NCI-H187 treated with DMSO at 0.1 percent for 48 hours (cell line): ENCODE results near the gene EGFLAM.

Experiments
- DNase-seq: peaks from one replicate; lab custom pipeline; 2025; lab: John Stamatoyannopoulos, UW

Gene EGFLAM

DNA sequence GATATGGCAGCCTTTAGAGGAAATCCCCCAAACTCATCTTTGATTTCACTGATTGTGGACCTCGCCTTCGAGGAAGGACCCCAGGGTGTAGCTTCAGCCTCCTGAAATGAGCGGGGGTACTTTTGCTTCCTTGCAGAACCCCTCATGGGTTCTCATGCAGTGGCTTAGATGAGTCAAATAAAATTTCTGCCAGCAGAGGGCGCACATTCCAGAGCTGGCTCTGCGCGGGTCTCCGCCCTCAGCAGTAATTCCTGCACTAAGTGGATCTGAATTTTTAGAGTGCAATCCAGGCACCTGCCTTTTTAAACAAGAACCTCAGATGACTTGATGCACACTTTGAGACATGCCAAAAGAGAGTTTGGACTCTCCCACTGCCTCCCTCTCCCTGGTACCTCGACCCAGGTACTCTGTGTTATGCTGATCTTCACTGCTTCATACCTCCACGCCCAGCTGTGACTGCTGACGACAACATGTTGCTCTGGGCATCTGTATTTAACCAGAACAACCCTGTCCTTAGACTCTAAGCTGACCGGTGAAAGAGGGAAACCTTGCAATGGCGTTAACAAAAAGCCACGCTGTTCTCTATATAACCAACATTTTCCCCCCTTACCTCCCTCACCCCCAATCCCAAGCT lies 7.3 kb downstream of the EGFLAM start:
- DNase-seq, result no peak

DNA sequence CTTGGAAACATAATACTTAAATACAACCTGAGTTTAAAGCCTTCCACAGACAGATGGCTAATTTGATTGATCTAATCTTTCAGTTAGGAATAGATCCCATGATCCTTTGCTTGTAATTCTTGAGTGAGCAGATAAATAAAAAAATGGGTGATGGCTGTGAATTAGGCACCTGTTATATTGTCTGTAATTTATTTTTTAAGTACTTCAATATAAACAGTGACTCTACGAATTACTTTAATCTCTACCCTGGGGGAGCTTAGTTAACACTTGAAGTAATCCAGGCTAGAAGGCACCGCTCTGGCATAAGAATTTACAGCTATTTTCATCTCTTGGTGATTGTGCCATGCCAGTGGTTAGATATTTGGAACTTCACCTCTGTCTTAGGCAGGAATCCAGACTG lies 9.0 kb downstream of the EGFLAM start:
- no peak for DNase-seq

DNA sequence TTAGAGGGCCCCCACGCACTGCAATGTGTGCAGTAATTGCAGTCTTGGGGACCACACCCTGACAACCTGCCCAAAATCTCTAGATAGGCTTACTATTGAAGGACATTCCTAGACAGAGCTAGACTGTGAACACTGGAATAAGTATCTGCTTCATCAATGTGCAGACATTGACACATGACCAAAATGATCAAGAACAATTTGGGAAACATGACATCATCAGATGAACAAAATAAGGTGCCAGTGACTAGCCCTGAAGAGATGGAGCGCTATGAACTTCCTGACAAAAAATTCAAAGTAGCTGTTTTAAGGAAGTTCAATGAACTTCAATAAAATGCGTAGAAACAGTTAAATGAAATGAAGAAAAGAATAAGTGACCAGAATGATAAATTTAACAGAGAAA lies 15.3 kb downstream of the EGFLAM start:
- DNase-seq, result no peak

DNA sequence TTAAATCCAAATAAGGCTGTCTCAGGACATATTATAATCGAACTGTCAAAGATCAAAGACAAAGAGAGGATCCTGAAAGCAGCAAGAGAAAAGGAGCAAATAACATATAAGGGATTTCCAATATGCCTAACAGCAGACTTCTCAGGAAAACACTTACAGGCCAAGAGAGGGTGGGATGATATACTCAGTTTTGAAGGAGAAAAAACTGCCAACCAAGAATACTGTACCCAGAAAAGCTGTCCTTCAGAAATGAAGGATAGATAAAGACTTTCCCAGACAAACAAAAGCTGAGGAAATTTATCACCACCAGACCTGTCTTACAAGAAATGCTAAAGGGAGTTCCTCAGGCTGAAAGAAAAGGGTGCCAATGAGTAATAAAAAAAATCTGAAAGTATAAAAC lies 16.0 kb downstream of the EGFLAM start:
- no peak for DNase-seq

DNA sequence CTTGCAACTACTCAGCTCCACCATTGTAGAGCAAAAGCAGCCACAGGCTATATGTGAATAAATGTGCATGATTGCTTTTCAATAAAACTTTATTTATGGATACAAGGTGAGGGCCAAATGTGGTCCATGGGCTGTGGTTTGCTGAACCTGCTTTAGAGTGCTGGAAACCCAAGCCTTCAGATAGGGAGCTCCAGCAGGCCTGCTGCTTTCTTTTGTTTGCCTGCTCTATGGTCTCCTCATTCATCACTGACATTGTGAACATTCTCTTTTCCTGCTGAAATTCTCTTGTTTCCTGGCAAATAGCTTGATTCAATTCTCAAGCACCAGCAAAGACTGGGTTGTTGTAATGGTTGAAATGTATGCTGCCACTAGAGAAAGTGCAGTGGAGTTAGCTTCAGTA lies 26.0 kb downstream of the EGFLAM start:
- DNase-seq, result no peak

DNA sequence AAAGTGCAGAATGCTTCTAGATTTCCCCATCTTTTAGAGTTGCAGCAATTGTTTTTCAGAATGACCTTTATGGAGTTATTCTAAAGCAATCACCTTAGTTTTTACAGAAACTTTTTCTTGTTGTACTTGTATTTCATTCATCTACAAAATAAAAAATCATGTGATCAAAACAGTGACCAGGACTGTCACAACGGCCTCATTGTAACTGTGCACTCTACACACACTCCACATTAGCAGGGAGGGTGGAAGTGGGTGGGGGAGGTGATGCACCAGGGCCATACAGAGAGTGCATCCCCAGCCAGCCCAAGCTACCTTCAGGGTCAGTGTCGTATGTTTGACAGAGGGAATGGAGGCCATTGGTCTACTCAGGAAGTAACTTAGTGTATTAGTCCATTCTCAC lies 26.9 kb downstream of the EGFLAM start:
- no peak for DNase-seq

DNA sequence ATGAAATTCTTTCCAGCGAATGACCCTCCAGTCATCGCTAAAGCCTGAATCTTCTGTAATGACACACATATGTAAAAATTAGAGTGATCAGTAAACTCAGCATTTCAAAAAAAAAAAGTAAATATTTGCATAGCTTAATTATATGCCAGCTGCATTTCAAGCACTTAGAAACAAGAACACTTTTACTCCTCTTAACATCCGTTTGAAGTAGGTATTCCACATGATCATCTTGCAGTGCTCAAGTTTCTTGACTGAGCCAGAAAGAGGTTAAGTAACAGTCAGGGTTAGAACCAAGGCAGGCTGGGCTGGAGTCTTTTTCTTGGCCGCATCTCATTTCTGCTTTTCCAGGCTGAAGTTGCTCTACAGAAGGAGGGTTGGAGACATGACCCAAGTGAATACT lies 27.6 kb downstream of the EGFLAM start:
- no peak for DNase-seq

DNA sequence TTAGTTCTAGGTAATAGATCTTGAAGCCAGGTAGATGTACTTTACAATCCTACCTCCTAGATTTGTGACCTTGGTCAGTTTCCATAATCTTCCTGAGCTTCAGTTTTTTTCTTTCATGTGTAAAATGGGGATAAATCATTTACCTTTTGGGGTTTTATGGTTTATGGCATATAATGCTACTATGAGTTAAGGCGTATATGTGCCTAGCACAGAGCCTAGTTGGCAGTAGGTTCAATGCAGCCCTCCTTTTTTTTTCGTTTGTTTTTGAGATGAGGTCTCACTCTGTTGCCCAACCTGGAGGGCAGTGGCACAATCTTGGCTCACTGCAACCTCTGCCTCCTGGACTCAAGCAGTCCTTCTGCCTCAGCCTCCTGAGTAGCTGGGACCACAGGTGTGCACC lies 28.8 kb downstream of the EGFLAM start:
- no peak for DNase-seq

DNA sequence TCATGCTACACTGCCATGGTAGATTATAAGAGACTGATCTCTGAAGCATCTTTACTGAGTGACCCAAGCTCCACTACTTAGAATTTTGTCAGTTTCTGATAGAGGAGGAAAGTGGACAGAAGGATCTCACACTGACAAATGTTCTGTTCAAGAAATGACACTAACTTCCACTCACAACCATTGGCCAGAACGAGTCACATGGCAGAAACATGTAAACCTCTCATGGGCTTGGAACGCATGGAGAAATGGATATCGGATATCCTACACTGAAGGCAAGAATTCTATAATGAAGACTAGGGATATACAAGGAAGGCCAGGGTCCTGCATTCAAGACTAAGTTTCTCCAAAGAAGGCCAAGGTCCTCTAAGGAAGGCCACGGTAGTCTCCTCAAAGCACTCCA lies 31.1 kb downstream of the EGFLAM start:
- DNase-seq, result no peak

DNA sequence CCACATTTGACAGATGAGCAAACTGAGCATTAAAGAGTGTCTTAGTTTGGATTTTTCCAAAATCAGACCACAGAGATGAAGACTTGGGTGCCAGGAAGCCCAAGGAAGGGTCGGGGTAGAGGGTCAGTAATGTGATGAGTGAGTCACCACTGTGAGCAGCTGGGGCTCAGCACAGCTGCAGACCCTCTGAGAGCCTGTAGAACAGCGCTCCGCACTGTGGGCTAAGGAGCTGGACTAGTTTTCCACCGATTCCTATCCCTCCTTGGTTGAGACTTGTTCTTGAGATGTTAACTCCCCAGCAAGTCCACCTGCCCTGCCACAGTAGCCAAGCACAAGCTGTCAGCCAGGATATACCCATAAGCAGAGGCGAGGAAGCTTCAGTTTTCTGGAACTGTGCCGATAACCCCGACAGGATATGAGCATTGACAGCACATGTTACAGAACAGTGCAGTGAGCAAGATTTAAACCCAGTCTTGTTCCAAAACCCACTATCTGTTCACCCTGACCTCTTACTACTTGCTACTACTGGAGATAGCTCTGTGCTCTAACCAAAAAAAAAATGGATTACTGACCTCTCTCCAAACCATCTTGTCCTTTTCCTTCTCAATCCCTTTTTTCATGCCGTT lies 31.8 kb downstream of the EGFLAM start:
- DNase-seq, result no peak

DNA sequence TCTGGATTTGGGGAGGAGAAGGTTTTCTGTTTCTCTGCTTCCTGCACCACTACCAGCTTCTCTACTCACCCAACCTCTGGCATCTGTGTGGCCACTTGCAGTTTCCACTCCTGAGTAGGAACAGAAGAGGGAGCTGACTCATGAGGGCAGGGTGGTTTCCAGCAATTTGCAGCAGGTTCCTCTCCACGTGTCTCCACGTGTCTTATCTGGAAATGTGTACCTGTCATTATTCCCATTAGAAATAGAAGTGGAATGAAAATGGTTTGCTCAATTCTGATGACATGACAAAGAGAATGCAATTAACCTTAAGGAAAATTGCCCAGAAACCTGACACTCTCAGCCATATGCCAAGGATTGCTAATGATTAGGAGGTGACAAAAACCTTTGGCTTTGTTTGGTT lies 33.0 kb downstream of the EGFLAM start:
- no peak for DNase-seq

DNA sequence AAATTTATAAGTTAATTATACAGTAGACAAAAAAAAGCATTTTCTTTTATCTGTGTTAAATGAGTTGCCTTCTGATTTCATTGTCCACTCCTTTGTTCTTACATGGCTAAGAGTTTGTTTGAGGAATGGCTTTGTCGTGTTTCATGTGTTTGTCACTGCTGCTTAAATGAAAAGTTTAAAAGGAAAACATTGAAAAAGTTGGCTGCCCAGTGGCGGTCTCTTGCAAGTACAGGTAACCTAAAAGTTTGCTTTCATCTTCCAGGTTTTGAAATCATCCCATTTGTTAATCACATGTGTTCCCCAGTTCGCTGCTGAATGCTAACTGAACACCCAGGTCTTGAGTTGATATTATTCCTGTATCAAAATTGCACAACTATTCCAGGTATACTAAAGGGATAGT lies 33.9 kb downstream of the EGFLAM start:
- DNase-seq, result no peak

DNA sequence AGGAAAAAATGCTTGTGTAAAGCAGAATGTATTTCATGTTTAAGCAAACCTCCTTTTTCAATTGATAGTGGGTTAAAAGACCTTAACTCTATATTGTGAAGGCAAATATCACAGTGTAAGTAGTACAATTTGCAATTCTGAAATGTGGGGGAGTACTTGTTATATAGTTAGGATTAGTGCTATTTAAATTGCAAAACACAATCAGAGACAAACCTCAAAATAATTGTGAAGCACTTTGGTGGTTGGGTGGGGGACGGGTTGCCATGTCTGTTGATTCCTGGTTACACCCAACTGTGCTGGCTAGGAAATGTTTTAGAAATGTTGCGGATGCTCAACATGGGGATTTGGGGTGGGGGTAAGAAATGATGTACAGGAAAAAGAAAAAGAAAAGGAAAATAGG lies 37.4 kb downstream of the EGFLAM start:
- DNase-seq, result no peak

DNA sequence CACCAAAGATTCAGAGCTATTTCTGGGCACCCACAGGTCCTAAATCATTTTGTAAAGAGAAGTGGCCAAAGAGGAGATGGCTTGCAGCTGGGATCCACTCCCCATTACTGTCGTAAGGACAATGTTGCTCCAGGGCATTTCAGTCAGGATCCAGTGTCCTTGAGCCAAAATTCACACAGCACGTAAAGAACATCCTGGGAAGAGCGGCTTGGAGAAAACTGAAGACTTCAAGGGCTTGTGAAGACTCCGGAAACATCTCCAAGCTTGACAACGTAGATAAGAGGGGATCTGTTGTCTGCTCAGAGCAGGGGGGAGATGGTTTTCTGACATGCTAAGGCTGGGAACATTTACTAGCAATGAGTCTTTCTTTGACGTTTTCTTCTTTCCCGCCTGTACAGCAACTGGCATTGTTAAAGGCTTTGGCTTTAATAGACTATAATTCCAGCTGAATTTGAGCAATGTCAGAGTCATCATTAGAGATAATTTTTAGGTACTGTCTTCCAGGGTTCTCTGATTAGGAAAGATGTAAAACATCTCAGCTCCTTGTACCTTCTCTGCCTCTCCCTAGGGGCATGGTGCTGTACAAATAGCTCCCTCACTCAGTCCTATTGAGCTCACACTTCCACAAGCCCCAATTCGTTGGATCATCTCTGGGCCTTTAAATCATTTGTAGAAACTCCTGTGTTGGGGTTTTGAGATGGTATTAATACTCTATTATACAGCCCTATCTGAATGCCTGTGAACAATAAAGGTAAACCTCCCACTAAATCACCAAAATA lies 39.7 kb downstream of the EGFLAM start:
- DNase-seq, result no peak

DNA sequence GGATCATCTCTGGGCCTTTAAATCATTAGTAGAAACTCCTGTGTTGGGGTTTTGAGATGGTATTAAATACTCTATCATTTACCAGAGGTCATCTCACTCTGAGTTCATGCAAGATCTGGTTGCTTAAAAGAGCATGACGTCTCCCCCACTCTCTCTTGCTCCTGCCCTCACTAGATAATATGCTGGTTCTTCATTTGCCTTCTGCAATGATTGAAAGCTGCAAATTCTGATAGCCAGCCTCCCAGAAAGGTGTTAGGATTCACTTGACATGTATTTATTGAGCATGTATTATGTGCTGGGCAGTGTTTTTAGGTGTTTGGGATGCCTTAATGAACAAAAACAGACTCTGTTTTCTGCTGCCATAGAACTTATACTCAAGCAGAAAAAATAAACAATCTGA lies 41.2 kb downstream of the EGFLAM start:
- no peak for DNase-seq

DNA sequence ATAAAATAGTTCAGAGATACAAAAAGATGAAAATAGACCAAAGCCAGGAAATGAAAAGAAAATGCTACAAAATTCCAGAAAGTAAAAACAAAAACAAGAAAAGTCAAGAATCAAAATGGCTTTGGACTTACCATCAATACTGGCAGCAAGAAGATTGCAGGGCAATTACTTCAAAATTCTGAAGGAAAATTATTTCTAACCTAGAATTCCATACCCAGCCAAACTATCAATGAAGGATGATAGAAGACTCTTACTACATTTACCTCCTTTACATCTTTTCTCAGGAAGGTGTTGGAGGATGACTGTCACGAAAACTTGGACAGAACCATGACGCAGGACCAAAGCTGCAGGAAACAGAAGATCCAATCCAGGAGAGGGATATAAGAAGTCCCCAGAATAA lies 46.8 kb downstream of the EGFLAM start:
- DNase-seq, result no peak

DNA sequence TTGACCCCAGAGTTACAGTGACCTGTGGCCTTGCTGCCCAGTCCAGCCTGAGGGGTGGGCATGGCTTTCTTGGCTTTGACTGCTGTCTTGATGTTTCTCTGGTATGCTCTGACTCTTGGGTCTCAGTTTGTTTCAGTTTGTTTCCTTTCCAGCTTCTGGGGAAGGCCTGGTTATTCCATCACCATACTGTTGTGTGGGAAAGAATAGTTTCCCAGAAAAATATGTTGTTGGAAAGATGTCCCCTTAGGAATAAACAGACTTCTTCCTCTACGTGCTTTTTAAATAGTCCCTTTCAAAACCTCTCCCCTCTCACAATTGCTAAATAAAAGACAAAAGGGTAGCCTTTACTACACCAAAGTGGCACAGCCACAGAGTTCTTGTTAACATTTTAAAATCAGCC lies 49.5 kb downstream of the EGFLAM start:
- no peak for DNase-seq

DNA sequence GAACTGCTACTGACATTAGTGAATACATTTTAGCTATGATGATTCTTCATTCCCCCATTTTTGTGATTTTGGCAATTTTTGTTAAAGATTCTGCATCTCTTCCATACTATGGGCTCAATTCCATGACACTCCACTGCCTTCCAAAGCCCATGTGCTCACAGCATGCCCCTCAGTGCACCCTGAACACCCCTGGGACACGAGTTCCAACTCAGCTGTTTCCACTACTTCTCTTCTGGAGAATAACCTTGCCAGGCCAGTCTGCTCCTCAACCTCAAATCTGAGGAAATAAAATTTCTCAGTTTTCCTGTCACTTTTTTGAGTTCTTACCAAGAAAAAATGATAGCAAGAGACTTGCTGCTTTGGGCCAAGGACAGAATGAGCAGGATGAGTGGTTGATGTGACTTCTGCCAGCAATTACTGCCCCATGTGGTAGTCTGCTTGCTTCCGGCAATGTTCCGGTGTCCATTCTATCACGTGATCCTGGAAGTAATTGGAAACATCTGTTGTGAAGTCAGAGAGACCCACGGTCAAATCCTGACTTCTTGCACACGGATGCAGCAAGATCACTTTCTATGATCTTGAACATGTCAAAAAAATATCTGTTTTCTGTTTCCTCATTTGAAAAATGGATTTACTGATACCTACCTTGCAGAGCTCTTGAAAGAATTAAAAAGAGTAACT lies 58.3 kb downstream of the EGFLAM start:
- DNase-seq, result no peak

DNA sequence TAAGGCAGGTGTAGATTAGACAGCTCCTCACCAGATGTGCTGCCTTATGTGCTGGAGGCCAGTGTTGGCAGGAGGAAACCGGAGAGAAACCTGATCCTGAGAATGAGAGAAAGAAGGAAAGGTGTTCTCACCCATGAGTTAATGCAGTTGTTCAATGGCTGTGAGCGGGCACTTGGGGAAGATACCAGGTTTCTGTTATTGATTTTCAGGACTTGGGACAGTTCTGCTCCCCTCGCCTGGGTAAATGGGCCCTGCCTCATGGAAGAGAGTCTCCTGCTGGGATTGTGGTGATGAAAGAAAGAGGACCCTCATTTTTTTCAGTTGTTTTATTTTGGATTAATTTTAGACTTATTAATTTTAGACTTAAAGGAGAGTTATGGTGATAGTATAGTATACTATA lies 59.5 kb downstream of the EGFLAM start:
- DNase-seq, result no peak

DNA sequence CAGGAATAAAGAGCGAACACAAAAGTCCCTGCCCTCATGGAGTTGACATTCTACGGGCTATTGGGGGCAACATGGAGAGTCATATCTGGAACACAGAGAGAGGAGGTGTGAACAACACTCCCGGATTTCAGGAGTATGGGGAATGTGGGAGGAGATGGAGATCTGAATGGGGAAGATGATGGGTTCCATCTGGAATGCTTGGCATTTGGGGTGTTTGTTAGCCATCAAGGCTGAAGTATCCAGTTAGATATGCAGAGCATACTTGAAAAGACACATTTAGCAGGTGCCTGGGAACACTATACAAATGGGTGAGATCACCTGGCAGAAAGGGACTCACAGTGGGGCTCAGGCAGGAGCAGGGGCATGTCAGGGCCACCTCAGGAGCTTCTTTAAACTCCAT lies 61.1 kb downstream of the EGFLAM start:
- no peak for DNase-seq

DNA sequence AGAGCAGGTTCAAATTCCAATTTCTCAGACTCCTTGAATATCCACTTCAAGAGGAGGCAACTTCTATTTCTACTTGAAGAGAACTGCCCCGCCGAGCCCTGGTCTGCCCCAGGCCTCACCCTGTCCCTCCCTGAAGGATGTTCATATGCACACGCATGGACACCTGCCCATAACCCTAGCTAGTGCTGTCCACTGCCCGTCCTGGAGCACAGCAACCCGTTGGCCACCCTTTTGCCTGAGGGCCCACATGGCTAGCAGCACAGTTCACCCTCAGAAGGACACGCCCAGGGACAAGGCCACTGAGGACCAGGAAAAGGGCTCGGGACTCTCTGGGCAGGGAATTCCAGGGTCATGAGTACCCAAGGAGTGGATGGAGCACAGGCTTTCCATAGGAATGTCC lies 63.6 kb downstream of the EGFLAM start:
- no peak for DNase-seq

DNA sequence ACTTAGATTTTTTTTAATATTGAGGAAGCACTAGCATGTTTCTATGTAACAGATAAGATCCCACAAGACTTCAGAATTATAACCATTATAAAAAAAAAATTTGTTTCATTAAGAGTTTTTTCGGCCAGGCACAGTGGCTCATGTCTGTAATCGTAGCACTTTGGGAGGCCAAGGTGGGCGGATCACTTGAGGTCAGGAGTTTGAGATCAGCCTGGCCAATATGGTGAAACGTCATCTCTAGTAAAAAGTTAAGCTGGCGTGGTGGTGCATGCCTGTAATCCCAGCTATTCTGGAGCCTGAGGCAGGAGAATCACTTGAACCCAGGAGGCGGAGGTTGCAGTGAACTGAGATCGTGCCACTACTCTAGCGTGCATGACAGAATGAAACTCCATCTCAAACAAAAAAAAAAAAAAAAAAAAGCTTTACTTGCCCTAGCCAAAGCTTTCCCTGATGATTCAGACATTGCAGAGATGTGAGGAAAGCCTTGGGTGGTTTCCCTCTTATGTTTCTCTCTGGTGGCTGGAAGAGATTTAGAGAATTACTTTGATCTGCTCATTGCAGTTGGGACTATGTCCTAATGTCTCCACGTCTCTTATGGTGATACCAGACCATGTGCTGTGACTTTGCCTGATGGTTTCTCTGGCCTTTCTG lies 65.4 kb downstream of the EGFLAM start:
- DNase-seq, result no peak
